Endothelial cell of umbilical vein (primary cell): ENCODE results near the gene SHFL. TPM values are rescaled to one million over a fixed set of nuclear protein-coding genes. Genes with fewer than 3 reads are reported as not detected.

Source experiments
- BruUV-seq: library from RNA; stranded (reverse); fragments of 400-500 nt; replicated peaks from 2 replicates; lab custom pipeline; 2021; lab: Mats Ljungman, UMichigan
- CTCF ChIA-PET: fragments of 300-600, 350-600 bp; sonication (Branson Sonifier 250); formaldehyde crosslinking; loops from one replicate; lab custom pipeline; 2021; ENCODE audit warnings: antibody characterized with exemption, inconsistent platforms; lab: Charles Lee
- POLR2A ChIA-PET: fragments of 300-600, 350-600 bp; sonication (Branson Sonifier 250); formaldehyde crosslinking; loops from one replicate; lab custom pipeline; 2021; ENCODE audit warnings: antibody characterized with exemption, inconsistent platforms; lab: Charles Lee
- DNase-seq: peaks from one replicate; pipeline ENCODE4 v3.0.0-alpha.2; 2011; ENCODE audit warnings: low read depth, low spot score
- FAIRE-seq: peaks from 2 replicates; lab custom pipeline; 2011; peaks lifted over from hg19 to GRCh38; lab: Jason Lieb, UNC
- H2AFZ ChIP-seq: 2 replicates; pipeline ENCODE4 v1.6.0; 2012; ENCODE audit warnings: low read depth, low read length, control low read depth, inconsistent platforms
- H3K27ac ChIP-seq: 2 replicates; pipeline ENCODE4 v1.5.1; 2011; ENCODE audit warnings: low read depth, mild to moderate bottlenecking, control low read depth, low read length, moderate library complexity; ENCODE audit not compliant: insufficient read depth
- H3K27me3 ChIP-seq, 2 experiments: 2 replicates each; pipeline versions ENCODE4 v1.6.0 to v1.6.1; 2011; ENCODE audit warnings: low read length in 2 of 2, mixed read lengths in 1 of 2; ENCODE audit not compliant: control insufficient read depth in 2 of 2, insufficient read depth in 2 of 2
- H3K36me3 ChIP-seq, 2 experiments: 2 replicates in 1 of 2; 3 replicates in 1 of 2; pipeline ENCODE4 v1.5.1; 2011; ENCODE audit warnings: low read length in 2 of 2, mild to moderate bottlenecking in 1 of 2, moderate library complexity in 1 of 2; ENCODE audit not compliant: control insufficient read depth in 2 of 2, insufficient read depth in 2 of 2; ENCODE audit errors: extremely low read depth in 1 of 2
- H3K4me1 ChIP-seq: 3 replicates; pipeline ENCODE4 v1.5.1; 2011; ENCODE audit warnings: mild to moderate bottlenecking, low read length; ENCODE audit not compliant: control insufficient read depth, insufficient read depth; ENCODE audit errors: extremely low read depth
- H3K4me2 ChIP-seq: 2 replicates; pipeline ENCODE4 v1.6.1; 2011; ENCODE audit warnings: low read length, control low read depth, mixed read lengths; ENCODE audit not compliant: insufficient read depth
- H3K4me3 ChIP-seq, 3 experiments: fragments of 200-600 bp in 1 of 3; sonication (generic), shearing (Covaris generic) in 1 of 3; replicated peaks in 1 of 3; 2 replicates each; pipeline ENCODE4 v1.5.1; 2011 to 2016; ENCODE audit warnings: control low read depth in 3 of 3, low read length in 3 of 3, mild to moderate bottlenecking in 2 of 3, inconsistent platforms in 1 of 3, low read depth in 1 of 3, moderate library complexity in 1 of 3; ENCODE audit not compliant: insufficient read depth in 1 of 3
- H3K79me2 ChIP-seq: 2 replicates; pipeline ENCODE4 v1.6.0; 2012; ENCODE audit warnings: low read length, inconsistent platforms; ENCODE audit not compliant: control insufficient read depth, insufficient read depth
- H3K9ac ChIP-seq: replicated peaks from 2 replicates; pipeline ENCODE3; 2011; ENCODE audit warnings: low read length, control low read depth; ENCODE audit not compliant: insufficient read depth; ENCODE audit errors: extremely low read depth
- H3K9me1 ChIP-seq: replicated peaks from 3 replicates; pipeline ENCODE4 v1.6.0; 2011; ENCODE audit warnings: mild to moderate bottlenecking, low read length; ENCODE audit not compliant: control insufficient read depth, insufficient read depth; ENCODE audit errors: extremely low read depth
- H3K9me3 ChIP-seq: replicated peaks from 2 replicates; pipeline ENCODE4 v1.5.1; 2012; ENCODE audit warnings: low read length, inconsistent platforms; ENCODE audit not compliant: control insufficient read depth, insufficient read depth
- H4K20me1 ChIP-seq: replicated peaks from 2 replicates; pipeline ENCODE3; 2011; ENCODE audit warnings: mild to moderate bottlenecking, low read length; ENCODE audit not compliant: control insufficient read depth, insufficient read depth; ENCODE audit errors: extremely low read depth
- CTCF ChIP-seq, 2 donors: IDR thresholded peaks; 1 replicate in 1 of 2; 2 replicates in 1 of 2; pipeline ENCODE4 v1.5.1; 2011; ENCODE audit warnings: low read length in 2 of 2, mild to moderate bottlenecking in 2 of 2, moderate library complexity in 2 of 2, control low read depth in 1 of 2, inconsistent platforms in 1 of 2, low read depth in 1 of 2; ENCODE audit not compliant: insufficient read depth in 1 of 2; ENCODE audit errors: extremely low read depth in 1 of 2
- EZH2 ChIP-seq: IDR thresholded peaks from 2 replicates; pipeline ENCODE4 v1.6.1; 2012; ENCODE audit warnings: borderline replicate concordance, low read depth, mild to moderate bottlenecking, moderate library complexity, low read length, inconsistent platforms; ENCODE audit not compliant: severe bottlenecking
- FOS ChIP-seq: IDR thresholded peaks from 2 replicates; pipeline ENCODE4 v1.6.1; 2011; ENCODE audit warnings: mild to moderate bottlenecking, low read length, moderate library complexity, borderline replicate concordance; ENCODE audit not compliant: insufficient read depth
- GATA2 ChIP-seq: IDR thresholded peaks from 2 replicates; pipeline ENCODE4 v1.7.0; 2011; ENCODE audit warnings: low read depth, mild to moderate bottlenecking, moderate library complexity, mixed read lengths, low read length; ENCODE audit not compliant: insufficient read length, insufficient read depth
- JUN ChIP-seq: IDR thresholded peaks from 2 replicates; pipeline ENCODE4 v1.6.1; 2011; ENCODE audit warnings: borderline replicate concordance, low read depth; ENCODE audit not compliant: insufficient read length, insufficient read depth
- MAX ChIP-seq: IDR thresholded peaks from 2 replicates; pipeline ENCODE4 v1.6.1; 2011; ENCODE audit not compliant: insufficient read depth, insufficient read length
- MYC ChIP-seq: IDR thresholded peaks from one replicate; pipeline ENCODE4 v1.6.1; 2011; ENCODE audit warnings: mild to moderate bottlenecking, low read depth, low read length
- POLR2A ChIP-seq: IDR thresholded peaks from 2 replicates; pipeline ENCODE4 v1.6.1; 2012; ENCODE audit warnings: low read depth, mild to moderate bottlenecking, control low read depth, low read length
- POLR2AphosphoS5 ChIP-seq: IDR thresholded peaks from 2 replicates; pipeline ENCODE4 v1.6.1; 2012; ENCODE audit warnings: low read depth, mild to moderate bottlenecking, control low read depth, low read length, moderate library complexity; ENCODE audit not compliant: insufficient read depth
- dilution Hi-C: fragments of 300-500 bp; cut with MboI; formaldehyde crosslinking; loops from one replicate; pipeline ENCODE4 v1.15.0; 2019; ENCODE audit warnings: low sequenced_read_pairs; ENCODE audit not compliant: extremely low pct_ligation_motif_present
- intact Hi-C: fragments of 100-400 bp; cut with micrococcal nuclease; formaldehyde crosslinking; loops from one replicate; pipeline ENCODE4 v1.10.0; 2022
- polyA plus RNA-seq, 4 experiments: library from polyadenylated mRNA; depleted of rRNA in 3 of 4; stranded (reverse) in 3 of 4; unstranded in 1 of 4; fragments of >200 nt; gene quantifications; 2 replicates each; pipeline versions ENCODE4 v1.2.1 to v1.2.3, GENCODE V29; 2011 to 2012; ENCODE audit warnings: missing spikeins in 1 of 4
- total RNA-seq: library from RNA; stranded (reverse); gene quantifications from 2 replicates; pipeline ENCODE4 v1.2.3, GENCODE V29; 2021

Gene SHFL
- total and polyA plus RNA-seq, 2 donors (not counting 3 experiments of a cell fraction or from before 2014, with no cell fraction given), result 34.4 to 36.9 TPM

GRCh38 chr19:10134040-10134439 is 47.9 kb downstream of the SHFL start:
- Histone ChIP-seq H3K9ac (no peak overlapping the region), H3K36me3 (peaks cover 6 to 43% of the 10 kb centered on the region in 2 experiments), H3K9me1 (no peaks in the 10 kb centered on the region), H4K20me1 (no peaks in the 10 kb centered on the region), H3K4me1 (no peaks in the 10 kb centered on the region), H3K79me2 (no peaks in the 10 kb centered on the region), H2AFZ (no peak overlapping the region), H3K4me2 (no peak overlapping the region), H3K4me3 (no peak overlapping the region), H3K27ac (no peak overlapping the region), H3K27me3 (no peaks in the 10 kb centered on the region), H3K9me3 (no peaks in the 10 kb centered on the region)
- intact Hi-C loops, result no loop called here
- DNase-seq, result no peak
- dilution Hi-C loops, result no loop called here
- no TSS peak for BruUV-seq
- CTCF ChIA-PET, result interaction anchor here (1.5 kb wide), 1 partner anchor 13 kb away, joined by 5 read pairs; no protein-coding TSS in a partner anchor
- POLR2A ChIA-PET, result no interaction called here
- no peak for FAIRE-seq
- TF ChIP-seq POLR2AphosphoS5, result no peak
- no peak for TF ChIP-seq GATA2
- no peak for TF ChIP-seq EZH2
- no peak for TF ChIP-seq MYC
- TF ChIP-seq POLR2A, result no peak
- TF ChIP-seq MAX, result no peak
- no peak for TF ChIP-seq CTCF (IDR thresholded peaks at IDR 0.05; ENCODE audit: extremely low read depth in 1 of 2, insufficient read depth in 1 of 2, low read depth in 1 of 2, low read length in 2 of 2)
- TF ChIP-seq JUN, result no peak
- TF ChIP-seq FOS, result no peak
